Neuronal stem cell (in vitro differentiated cells): Measurements from ENCODE around the gene PROM2.
A peak's percentile ranks its signal among the peaks of the same experiment; 100 is the strongest.

Source experiments
- DNase-seq: peaks from one replicate; pipeline ENCODE4 v3.0.0-alpha.2; 2013; ENCODE audit warnings: low spot score
- H2AFZ ChIP-seq: one replicate; pipeline ENCODE4 v1.6.1; 2013; ENCODE audit warnings: mild to moderate bottlenecking, low read length, inconsistent platforms
- H2AK5ac ChIP-seq: 2 replicates; pipeline ENCODE4 v1.6.1; 2013; ENCODE audit warnings: low read depth, mild to moderate bottlenecking, inconsistent platforms, low read length, moderate library complexity, mixed read lengths
- H2BK120ac ChIP-seq: 2 replicates; pipeline ENCODE4 v1.6.1; 2013; ENCODE audit warnings: low read depth, mild to moderate bottlenecking, inconsistent platforms, low read length, moderate library complexity, mixed read lengths
- H2BK12ac ChIP-seq: one replicate; pipeline ENCODE4 v1.6.1; 2013; ENCODE audit warnings: low read length, inconsistent platforms
- H2BK15ac ChIP-seq: 2 replicates; pipeline ENCODE4 v1.6.1; 2013; ENCODE audit warnings: mild to moderate bottlenecking, low read length, inconsistent platforms, mixed read lengths
- H2BK5ac ChIP-seq: one replicate; pipeline ENCODE4 v1.6.1; 2013; ENCODE audit warnings: inconsistent platforms, mild to moderate bottlenecking, low read length, moderate library complexity
- H3K14ac ChIP-seq: one replicate; pipeline ENCODE4 v1.6.1; 2013; ENCODE audit warnings: low read length, inconsistent platforms
- H3K18ac ChIP-seq: 2 replicates; pipeline ENCODE4 v1.6.1; 2013; ENCODE audit warnings: low read length, inconsistent platforms
- H3K23ac ChIP-seq: 2 replicates; pipeline ENCODE4 v1.6.1; 2013; ENCODE audit warnings: low read depth, mild to moderate bottlenecking, mixed read lengths, low read length, inconsistent platforms; ENCODE audit not compliant: poor library complexity
- H3K27ac ChIP-seq: replicated peaks from 3 replicates; pipeline ENCODE4 v1.5.1; 2013; ENCODE audit warnings: low read length, inconsistent platforms
- H3K27me3 ChIP-seq, 3 experiments: 2 replicates each; pipeline ENCODE4 v1.6.1; 2013; ENCODE audit warnings: low read length in 3 of 3, mild to moderate bottlenecking in 2 of 3, inconsistent platforms in 1 of 3, low read depth in 1 of 3, mixed read lengths in 1 of 3, moderate library complexity in 1 of 3; ENCODE audit not compliant: control insufficient read depth in 3 of 3, insufficient read depth in 3 of 3
- H3K36me3 ChIP-seq, 2 donors: replicated peaks in 1 of 2; 2 replicates each; pipeline ENCODE4 v1.6.1; 2013; ENCODE audit warnings: low read length in 2 of 2; ENCODE audit not compliant: control insufficient read depth in 2 of 2, insufficient read depth in 2 of 2
- H3K4ac ChIP-seq: 2 replicates; pipeline ENCODE4 v1.6.1; 2013; ENCODE audit warnings: inconsistent platforms, mild to moderate bottlenecking, low read length, moderate library complexity
- H3K4me1 ChIP-seq, 2 donors: 1 replicate in 1 of 2; 2 replicates in 1 of 2; pipeline ENCODE4 v1.6.1; 2013; ENCODE audit warnings: low read length in 2 of 2, low read depth in 1 of 2; ENCODE audit not compliant: control insufficient read depth in 2 of 2, insufficient read depth in 1 of 2
- H3K4me2 ChIP-seq: one replicate; pipeline ENCODE4 v1.6.1; 2013; ENCODE audit warnings: mild to moderate bottlenecking, low read length, inconsistent platforms; ENCODE audit not compliant: insufficient read depth, poor library complexity, severe bottlenecking
- H3K4me3 ChIP-seq, 2 donors: 2 replicates each; pipeline ENCODE4 v1.5.1; 2013; ENCODE audit warnings: low read length in 2 of 2, mild to moderate bottlenecking in 2 of 2, inconsistent platforms in 1 of 2, moderate library complexity in 1 of 2
- H3K79me1 ChIP-seq: one replicate; pipeline ENCODE4 v1.6.1; 2013; ENCODE audit warnings: low read depth, mild to moderate bottlenecking, inconsistent platforms, low read length, moderate library complexity
- H3K9ac ChIP-seq: one replicate; pipeline ENCODE4 v1.6.1; 2013; ENCODE audit warnings: mild to moderate bottlenecking, low read depth, low read length, inconsistent platforms; ENCODE audit not compliant: poor library complexity
- H3K9me3 ChIP-seq, 2 donors: replicated peaks in 1 of 2; 2 replicates each; pipeline versions ENCODE3 to v1.6.1; 2013; ENCODE audit warnings: low read length in 2 of 2, mild to moderate bottlenecking in 2 of 2, inconsistent platforms in 1 of 2, low read depth in 1 of 2, mixed read lengths in 1 of 2, moderate library complexity in 1 of 2; ENCODE audit not compliant: control insufficient read depth in 2 of 2, insufficient read depth in 1 of 2
- H4K8ac ChIP-seq: one replicate; pipeline ENCODE4 v1.6.1; 2013; ENCODE audit warnings: low read depth, mild to moderate bottlenecking, inconsistent platforms, low read length, moderate library complexity
- H4K91ac ChIP-seq: one replicate; pipeline ENCODE4 v1.6.1; 2013; ENCODE audit warnings: low read length, low read depth, mild to moderate bottlenecking, inconsistent platforms; ENCODE audit not compliant: poor library complexity
- WGBS, 2 donors: extraction: QIAGEN DNeasy Blood & Tissue Kit; methylation state at CpG; one replicate each; pipeline ENCODE4 v1.1.7; 2013; ENCODE audit warnings: missing lambda C conversion rate in 2 of 2, mixed read lengths in 1 of 2; ENCODE audit not compliant: insufficient read length in 2 of 2, insufficient replicate concordance in 1 of 2; ENCODE audit errors: extremely low coverage in 2 of 2; 5-methylcytosine and 5-hydroxymethylcytosine counted together

The PROM2 gene

DNA sequence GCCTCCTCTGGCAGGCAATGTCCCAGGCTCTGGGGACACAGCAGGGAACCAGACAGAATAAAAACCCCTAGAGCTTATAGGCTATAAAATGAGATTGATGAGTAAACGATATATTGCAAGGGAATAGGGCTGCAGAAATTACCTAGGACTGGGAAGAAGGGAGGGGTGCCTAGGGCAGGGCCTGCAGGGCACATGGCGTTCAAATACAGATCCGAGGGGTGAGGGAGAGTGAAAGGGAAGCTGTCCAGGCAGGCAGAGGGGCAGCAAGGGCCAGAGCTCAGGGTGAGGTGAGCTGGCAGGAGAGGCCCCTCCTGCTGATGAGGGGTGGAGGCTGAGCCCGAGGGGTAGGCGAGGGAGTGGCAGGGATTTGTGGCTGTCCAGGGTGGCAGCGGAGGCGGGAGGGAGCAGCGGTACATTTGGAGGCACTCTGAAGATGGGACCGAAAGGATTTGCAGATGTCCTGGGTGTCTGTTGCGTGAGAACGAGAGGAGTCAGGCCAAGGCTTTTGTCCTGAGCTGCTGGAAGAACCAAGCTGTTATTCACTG, 56.6 kb downstream of the PROM2 start:
- H2BK12ac ChIP-seq = no peak overlapping the region
- H3K4me3 ChIP-seq = no peak overlapping the region
- H3K36me3 ChIP-seq = no peaks in the 10 kb centered on the region

DNA sequence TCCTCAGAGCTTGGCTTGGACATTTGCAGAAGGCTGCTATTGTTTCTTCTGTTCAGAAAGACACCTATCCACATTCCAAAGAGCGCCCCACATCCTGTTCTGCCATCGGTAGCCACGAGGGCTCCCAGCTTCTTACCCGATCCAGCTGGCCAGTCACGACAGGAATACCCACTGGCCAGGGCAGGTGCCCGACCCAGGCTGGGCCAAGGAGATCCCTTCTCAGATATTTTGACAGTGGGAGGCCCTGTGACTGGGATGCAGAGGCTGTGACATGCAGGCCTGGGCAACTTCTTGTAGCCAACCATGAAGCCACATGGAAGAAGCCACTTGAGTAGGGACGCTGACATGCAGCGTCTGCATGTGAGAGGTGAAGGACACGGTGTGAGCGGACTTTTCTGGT, 57.4 kb downstream of the PROM2 start:
- Histone ChIP-seq H4K8ac (no peak overlapping the region), H3K36me3 (no peaks in the 10 kb centered on the region), H3K14ac (peak overlapping the region; percentile 42), H3K9ac (peak overlapping the region; percentile 10), H3K18ac (peak overlapping the region; percentile 54), H4K91ac (no peak overlapping the region), H3K23ac (no peak overlapping the region), H2BK15ac (peak overlapping the region; percentile 59), H3K79me1 (peaks cover 2% of the 10 kb centered on the region), H3K4me2 (no peak overlapping the region), H2BK12ac (no peak overlapping the region), H3K4me1 (peaks cover 3 to 18% of the 10 kb centered on the region in 2 donors), H2AFZ (no peak overlapping the region), H2BK5ac (no peak overlapping the region), H2BK120ac (no peak overlapping the region), H3K9me3 (no peaks in the 10 kb centered on the region), H2AK5ac (peak overlapping the region; percentile 73), H3K27ac (no peak overlapping the region), H3K4ac (no peak overlapping the region), H3K4me3 (no peak overlapping the region), H3K27me3 (peaks cover 0 to 3% (median 0%) of the 10 kb centered on the region in 3 experiments)
- no peak for DNase-seq
- no CpG with 5 or more reads among the region's 10 CpGs for WGBS, 2 donors

More for the DNA sequence above, 56.6 kb downstream of the PROM2 start:
- peaks cover 0 to 2% of the 10 kb centered on the region in 2 donors for H3K9me3 ChIP-seq
- DNase-seq = no peak
- H3K4me1 ChIP-seq = peaks cover 3 to 18% of the 10 kb centered on the region in 2 donors
- H2BK15ac ChIP-seq = peak overlapping the region; percentile 68
- WGBS, 2 donors = no CpG with 5 or more reads among the region's 11 CpGs
- H3K9ac ChIP-seq = no peak overlapping the region
- no peak overlapping the region for H3K14ac ChIP-seq
- H2AFZ ChIP-seq = no peak overlapping the region
- H3K79me1 ChIP-seq = peaks cover 2% of the 10 kb centered on the region
- H2AK5ac ChIP-seq = peak overlapping the region; percentile 83
- peak overlapping the region; percentile 59 for H3K18ac ChIP-seq
- H3K23ac ChIP-seq = no peak overlapping the region
- no peak overlapping the region for H3K4me2 ChIP-seq
- no peak overlapping the region for H3K27ac ChIP-seq
- H4K8ac ChIP-seq = no peak overlapping the region
- no peak overlapping the region for H2BK5ac ChIP-seq
- H3K4ac ChIP-seq = no peak overlapping the region
- H4K91ac ChIP-seq = no peak overlapping the region
- H3K27me3 ChIP-seq = peaks cover 0 to 3% (median 0%) of the 10 kb centered on the region in 3 experiments
- H2BK120ac ChIP-seq = no peak overlapping the region

DNA sequence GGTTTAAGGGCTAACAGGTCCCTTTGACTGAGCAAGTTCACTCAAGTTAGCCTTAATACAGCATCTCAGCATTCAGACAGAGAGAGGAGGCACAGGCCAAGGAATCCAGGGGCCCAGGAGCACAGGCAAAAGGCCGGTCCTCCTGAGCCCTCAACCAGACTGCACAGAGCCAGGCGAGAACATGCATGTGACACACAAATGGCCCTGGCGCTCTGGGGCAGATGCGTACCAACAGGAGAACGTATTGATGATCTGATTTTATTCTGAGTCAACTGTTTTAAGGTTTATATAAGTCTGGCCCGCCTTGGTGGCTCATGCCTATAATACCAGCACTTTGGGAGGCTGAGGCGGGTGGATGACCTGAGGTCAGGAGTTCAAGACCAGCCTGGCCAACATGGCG, 57.8 kb downstream of the PROM2 start:
- Histone ChIP-seq H2AFZ (no peak overlapping the region), H2BK15ac (peak overlapping the region; percentile 59), H3K27me3 (peaks cover 0 to 3% (median 0%) of the 10 kb centered on the region in 3 experiments), H2BK12ac (no peak overlapping the region), H4K8ac (no peak overlapping the region), H3K14ac (peak overlapping the region; percentile 42), H3K4ac (no peak overlapping the region), H3K9ac (peak overlapping the region; percentile 10), H2BK5ac (no peak overlapping the region), H2AK5ac (no peak overlapping the region), H3K4me3 (no peak overlapping the region), H3K27ac (no peak overlapping the region), H2BK120ac (no peak overlapping the region), H3K79me1 (peaks cover 2% of the 10 kb centered on the region), H3K36me3 (no peaks in the 10 kb centered on the region), H4K91ac (no peak overlapping the region), H3K18ac (no peak overlapping the region), H3K23ac (no peak overlapping the region), H3K9me3 (no peaks in the 10 kb centered on the region), H3K4me1 (peaks cover 3 to 18% of the 10 kb centered on the region in 2 donors), H3K4me2 (no peak overlapping the region)
- WGBS, 2 donors = no CpG with 5 or more reads among the region's 8 CpGs
- no peak for DNase-seq

DNA sequence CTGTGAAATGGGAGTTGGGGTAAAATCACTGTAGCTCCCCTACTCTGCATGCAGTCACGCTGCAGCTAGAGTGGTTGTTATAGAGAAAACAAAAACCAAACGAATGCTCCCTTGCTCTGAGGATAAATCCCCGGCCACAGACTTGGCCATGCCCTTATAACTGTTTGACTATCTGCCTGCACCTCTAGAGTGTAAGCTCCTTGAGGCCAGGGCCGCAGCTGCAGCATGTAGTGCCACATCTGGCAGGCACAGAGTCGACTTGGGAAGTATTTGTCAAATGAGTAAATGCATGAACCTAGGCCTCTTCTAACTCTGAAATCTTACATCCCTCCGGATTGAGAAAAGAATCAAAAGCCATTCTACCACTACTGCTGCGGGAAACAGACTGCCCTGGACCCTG, 58.8 kb downstream of the PROM2 start:
- Histone ChIP-seq H4K8ac (no peak overlapping the region), H3K14ac (no peak overlapping the region)
- no CpG with 5 or more reads among the region's 7 CpGs for WGBS, 2 donors

More for the DNA sequence above, 58.8 kb downstream of the PROM2 start:
- no peak overlapping the region for H3K9ac ChIP-seq
- H3K4me2 ChIP-seq = no peak overlapping the region
- H2BK120ac ChIP-seq = no peak overlapping the region
- peaks cover 0 to 4% (median 0%) of the 10 kb centered on the region in 3 experiments for H3K27me3 ChIP-seq
- no peak overlapping the region for H2AK5ac ChIP-seq
- no peaks in the 10 kb centered on the region for H3K9me3 ChIP-seq
- no peak overlapping the region for H2BK15ac ChIP-seq
- H3K79me1 ChIP-seq = no peaks in the 10 kb centered on the region
- no peak overlapping the region for H3K23ac ChIP-seq
- H2AFZ ChIP-seq = no peak overlapping the region
- H2BK12ac ChIP-seq = no peak overlapping the region
- DNase-seq = no peak
- H3K4me3 ChIP-seq = no peak overlapping the region
- peaks cover 2 to 18% of the 10 kb centered on the region in 2 donors for H3K4me1 ChIP-seq
- H3K18ac ChIP-seq = no peak overlapping the region
- H3K27ac ChIP-seq = no peak overlapping the region
- H2BK5ac ChIP-seq = no peak overlapping the region
- no peaks in the 10 kb centered on the region for H3K36me3 ChIP-seq
- H4K91ac ChIP-seq = no peak overlapping the region
- H3K4ac ChIP-seq = no peak overlapping the region
